DOHH2 (cell line): ENCODE results near the gene OLR1.

Source experiments
- H3F3A ChIP-seq: fragments of 200-600 bp; sonication (generic), shearing (Covaris generic); 2 replicates; pipeline ENCODE4 v1.6.0; 2016; ENCODE audit warnings: antibody characterized with exemption, mild to moderate bottlenecking; ENCODE audit not compliant: control insufficient read depth, insufficient read depth
- H3K27ac ChIP-seq: fragments of 200-600 bp; sonication (generic); 2 replicates; pipeline ENCODE4 v1.5.1; 2014; ENCODE audit warnings: low read depth, mild to moderate bottlenecking, low read length, moderate library complexity
- H3K27me3 ChIP-seq: fragments of 200-600 bp; sonication (generic); 2 replicates; pipeline ENCODE4 v1.6.1; 2014; ENCODE audit warnings: mild to moderate bottlenecking, low read length, mixed read lengths; ENCODE audit not compliant: control insufficient read depth
- H3K36me3 ChIP-seq: fragments of 200-600 bp; sonication (generic); 2 replicates; pipeline ENCODE4 v1.6.1; 2014; ENCODE audit warnings: mild to moderate bottlenecking, low read length, moderate library complexity, mixed read lengths; ENCODE audit not compliant: control insufficient read depth
- H3K4me1 ChIP-seq: fragments of 200-600 bp; sonication (generic); 2 replicates; pipeline ENCODE4 v1.6.1; 2014; ENCODE audit warnings: mild to moderate bottlenecking, low read length, mixed read lengths; ENCODE audit not compliant: control insufficient read depth
- H3K4me2 ChIP-seq: fragments of 200-600 bp; sonication (generic); 2 replicates; pipeline ENCODE4 v1.6.0; 2014; ENCODE audit warnings: mild to moderate bottlenecking, low read length, moderate library complexity
- H3K4me3 ChIP-seq: fragments of 200-600 bp; sonication (generic); 2 replicates; pipeline ENCODE4 v1.5.1; 2014; ENCODE audit warnings: mild to moderate bottlenecking, low read length, mixed read lengths
- H3K79me2 ChIP-seq: fragments of 200-600 bp; sonication (generic); 2 replicates; pipeline ENCODE4 v1.6.1; 2014; ENCODE audit warnings: mild to moderate bottlenecking, low read length, mixed read lengths; ENCODE audit not compliant: control insufficient read depth
- H3K9me2 ChIP-seq: fragments of 200-600 bp; sonication (generic); replicated peaks from 2 replicates; pipeline ENCODE4 v1.6.1; 2014; ENCODE audit warnings: mild to moderate bottlenecking, low read length, mixed read lengths; ENCODE audit not compliant: control insufficient read depth
- H3K9me3 ChIP-seq: fragments of 200-600 bp; sonication (generic); 2 replicates; pipeline ENCODE4 v1.6.1; 2014; ENCODE audit warnings: antibody characterized with exemption, low read length, mixed read lengths; ENCODE audit not compliant: control insufficient read depth, insufficient read depth
- H4K20me1 ChIP-seq: fragments of 200-600 bp; sonication (generic); 2 replicates; pipeline ENCODE4 v1.6.0; 2014; ENCODE audit warnings: low read depth, mild to moderate bottlenecking, antibody characterized with exemption, low read length, moderate library complexity; ENCODE audit not compliant: control insufficient read depth, insufficient read depth
- CTCF ChIP-seq: fragments of 200-600 bp; sonication (generic); IDR thresholded peaks from one replicate; pipeline ENCODE4 v1.5.1; 2014; ENCODE audit warnings: antibody characterized with exemption, mild to moderate bottlenecking, low read depth, low read length; ENCODE audit not compliant: poor library complexity, severe bottlenecking
- EZH2phosphoT487 ChIP-seq: fragments of 200-600 bp; sonication (generic); IDR thresholded peaks from 2 replicates; pipeline ENCODE4 v1.6.1; 2017; ENCODE audit warnings: borderline replicate concordance, mild to moderate bottlenecking, antibody characterized with exemption, low read length, moderate library complexity, mixed read lengths

OLR1 gene

GRCh38 chr12:10140001-10140400 lies 31.9 kb downstream of the OLR1 start:
- H4K20me1 ChIP-seq: no peaks in the 10 kb centered on the region
- H3K4me1 ChIP-seq: no peaks in the 10 kb centered on the region
- H3K36me3 ChIP-seq: no peaks in the 10 kb centered on the region
- H3K4me2 ChIP-seq: no peak overlapping the region
- no peaks in the 10 kb centered on the region for H3K9me3 ChIP-seq
- H3K79me2 ChIP-seq: no peaks in the 10 kb centered on the region
- peaks cover 5% of the 10 kb centered on the region; the same call in 1 of the 2 replicates for H3K27me3 ChIP-seq
- TF ChIP-seq CTCF (no peak), EZH2phosphoT487 (no peak)
- H3K4me3 ChIP-seq: no peak overlapping the region
- no peaks in the 10 kb centered on the region for H3F3A ChIP-seq
- no peaks in the 10 kb centered on the region for H3K9me2 ChIP-seq
- H3K27ac ChIP-seq: no peak overlapping the region

- no peaks in the 10 kb centered on the region for H3K79me2 ChIP-seq
- no peaks in the 10 kb centered on the region for H3K9me3 ChIP-seq
- H3F3A ChIP-seq: no peaks in the 10 kb centered on the region
- H3K27me3 ChIP-seq: peaks cover 5% of the 10 kb centered on the region; the same call in 1 of the 2 replicates
- no peaks in the 10 kb centered on the region for H4K20me1 ChIP-seq
- no peaks in the 10 kb centered on the region for H3K9me2 ChIP-seq
- no peaks in the 10 kb centered on the region for H3K36me3 ChIP-seq
- H3K4me3 ChIP-seq: no peak overlapping the region
- no peaks in the 10 kb centered on the region for H3K4me1 ChIP-seq
- no peak overlapping the region for H3K4me2 ChIP-seq
- no peak overlapping the region for H3K27ac ChIP-seq
- TF ChIP-seq CTCF: no peak
- no peak for TF ChIP-seq EZH2phosphoT487
Observed at GRCh38 chr12:10136637-10137205, 35.2 kb downstream of the OLR1 start.

GRCh38 chr12:10135126-10135525 lies 36.8 kb downstream of the OLR1 start:
- H3K27me3 ChIP-seq: peaks cover 9% of the 10 kb centered on the region
- peaks cover 3% of the 10 kb centered on the region for H3K4me1 ChIP-seq
- TF ChIP-seq EZH2phosphoT487 (no peak), CTCF (no peak)
- H3K79me2 ChIP-seq: no peaks in the 10 kb centered on the region
- no peak overlapping the region for H3K4me2 ChIP-seq
- H3K9me2 ChIP-seq: no peaks in the 10 kb centered on the region
- no peaks in the 10 kb centered on the region for H3K9me3 ChIP-seq
- no peak overlapping the region for H3K27ac ChIP-seq
- no peaks in the 10 kb centered on the region for H3K36me3 ChIP-seq
- no peak overlapping the region for H3K4me3 ChIP-seq
- no peaks in the 10 kb centered on the region for H4K20me1 ChIP-seq
- H3F3A ChIP-seq: no peaks in the 10 kb centered on the region
